DND-41 (cell line): Measurements from ENCODE around the gene ANKS1B.

ENCODE experiments used
- CTCF ChIP-seq: IDR thresholded peaks from 2 replicates; pipeline ENCODE4 v1.5.1; 2012; ENCODE audit warnings: borderline replicate concordance, low read length, moderate library complexity, mild to moderate bottlenecking; ENCODE audit not compliant: poor library complexity, severe bottlenecking; ENCODE audit errors: extremely low read depth
- EZH2 ChIP-seq: IDR thresholded peaks from 3 replicates; pipeline ENCODE4 v1.6.1; 2012; ENCODE audit warnings: borderline replicate concordance, low read depth, mild to moderate bottlenecking, moderate library complexity, low read length, inconsistent platforms; ENCODE audit not compliant: severe bottlenecking

GRCh38 chr12:99611117-99611516 lies 373.6 kb downstream of the ANKS1B start:
- no peak for TF ChIP-seq EZH2
- TF ChIP-seq CTCF, result no peak
